B cell (primary cell): ENCODE data around the gene SACM1L. TPM values are rescaled to one million over a fixed set of nuclear protein-coding genes. Genes with fewer than 3 reads are reported as not detected.

Experiments used
- ATAC-seq: fragments of 200-7000 bp; cut with Tn5 transposase; one replicate; pipeline ENCODE4 v1.10.0; 2021; ENCODE audit warnings: low read depth, mild to moderate bottlenecking, moderate number of reproducible peaks, moderate library complexity
- CTCF ChIA-PET: fragments of 350-600 bp; sonication (Branson Sonifier 250); formaldehyde crosslinking; loops from one replicate; lab custom pipeline; 2021; ENCODE audit warnings: antibody characterized with exemption, inconsistent platforms; lab: Charles Lee
- POLR2A ChIA-PET: fragments of 350-600 bp; sonication (Branson Sonifier 250); formaldehyde crosslinking; loops from one replicate; lab custom pipeline; 2021; ENCODE audit warnings: antibody characterized with exemption; lab: Charles Lee
- DNase-seq: peaks from one replicate; pipeline ENCODE4 v3.0.0; 2013
- H2AFZ ChIP-seq: 2 replicates; pipeline ENCODE4 v1.6.1; 2012; ENCODE audit warnings: mild to moderate bottlenecking, low read depth, low read length; ENCODE audit not compliant: insufficient read depth, poor library complexity, severe bottlenecking
- H3K27ac ChIP-seq, 2 donors: 1 replicate in 1 of 2; 2 replicates in 1 of 2; pipeline ENCODE4 v1.5.1; 2012 to 2013; ENCODE audit warnings: low read length in 2 of 2, mild to moderate bottlenecking in 2 of 2, moderate library complexity in 1 of 2
- H3K27me3 ChIP-seq, 4 experiments: fragments of 200-600 bp in 1 of 4; sonication (generic) in 1 of 4; replicated peaks in 1 of 4; 1 replicate in 2 of 4; 2 replicates in 2 of 4; pipeline versions ENCODE4 v1.6.1 to v1.7.0; 2013 to 2016; ENCODE audit warnings: low read length in 3 of 4, mild to moderate bottlenecking in 2 of 4, mixed read lengths in 1 of 4, moderate library complexity in 1 of 4; ENCODE audit not compliant: insufficient read depth in 4 of 4, control insufficient read depth in 3 of 4; ENCODE audit errors: control extremely low read depth in 1 of 4
- H3K36me3 ChIP-seq, 2 experiments: replicated peaks in 1 of 2; 1 replicate in 1 of 2; 2 replicates in 1 of 2; pipeline versions ENCODE4 v1.6.1 to v1.7.1; 2013; ENCODE audit warnings: low read length in 1 of 2; ENCODE audit not compliant: insufficient read depth in 2 of 2, control insufficient read depth in 1 of 2; ENCODE audit errors: control extremely low read depth in 1 of 2, extremely low read depth in 1 of 2
- H3K4me1 ChIP-seq, 2 donors: fragments of 200-600 bp in 1 of 2; sonication (generic) in 1 of 2; 1 replicate in 1 of 2; 2 replicates in 1 of 2; pipeline versions ENCODE4 v1.5.1 to v1.6.1; 2013 to 2017; ENCODE audit warnings: low read length in 2 of 2; ENCODE audit not compliant: control insufficient read depth in 2 of 2, insufficient read depth in 2 of 2
- H3K4me2 ChIP-seq: replicated peaks from 2 replicates; pipeline ENCODE3; 2012; ENCODE audit warnings: mild to moderate bottlenecking, low read depth, low read length; ENCODE audit not compliant: poor library complexity, severe bottlenecking
- H3K4me3 ChIP-seq, 5 experiments: fragments of 200-600 bp in 1 of 5; sonication (generic) in 1 of 5; 1 replicate in 3 of 5; 2 replicates in 2 of 5; pipeline versions ENCODE4 v1.5.1 to v1.7.0; 2011 to 2016; ENCODE audit warnings: low read length in 4 of 5, mild to moderate bottlenecking in 4 of 5, low read depth in 2 of 5, control low read depth in 1 of 5, moderate library complexity in 1 of 5; ENCODE audit not compliant: insufficient read depth in 1 of 5; ENCODE audit errors: control extremely low read depth in 1 of 5, extremely low read depth in 1 of 5
- H3K79me2 ChIP-seq: fragments of 200-600 bp; sonication (generic); one replicate; pipeline ENCODE4 v1.6.0; 2016; ENCODE audit warnings: low read length; ENCODE audit not compliant: control insufficient read depth, insufficient read depth
- H3K9ac ChIP-seq: fragments of 200-600 bp; sonication (generic); 2 replicates; pipeline ENCODE4 v1.6.1; 2017; ENCODE audit warnings: mild to moderate bottlenecking, low read length, moderate library complexity
- H3K9me3 ChIP-seq, 3 donors: one replicate each; pipeline versions ENCODE4 v1.6.1 to v1.7.1; 2013; ENCODE audit warnings: low read length in 2 of 3; ENCODE audit not compliant: control insufficient read depth in 2 of 3, insufficient read depth in 1 of 3; ENCODE audit errors: control extremely low read depth in 1 of 3
- H4K20me1 ChIP-seq: 2 replicates; pipeline ENCODE4 v1.6.0; 2012; ENCODE audit warnings: mild to moderate bottlenecking, low read length; ENCODE audit not compliant: insufficient read depth, control insufficient read depth, poor library complexity, severe bottlenecking
- H3K27ac Mint-ChIP-seq: one replicate; pipeline ENCODE4 v1.8.0; 2021; ENCODE audit warnings: mixed read lengths
- H3K27me3 Mint-ChIP-seq: one replicate; pipeline ENCODE4 v1.8.0; 2021; ENCODE audit warnings: mixed read lengths
- H3K4me1 Mint-ChIP-seq: one replicate; pipeline ENCODE4 v1.8.0; 2021; ENCODE audit warnings: mixed read lengths
- H3K4me3 Mint-ChIP-seq: one replicate; pipeline ENCODE4 v1.8.0; 2021; ENCODE audit warnings: mixed read lengths
- H3K9me3 Mint-ChIP-seq: one replicate; pipeline ENCODE4 v1.8.0; 2022; ENCODE audit warnings: mixed read lengths; ENCODE audit not compliant: insufficient read depth
- EZH2 ChIP-seq: IDR thresholded peaks from 2 replicates; pipeline ENCODE4 v1.6.1; 2012; ENCODE audit warnings: borderline replicate concordance, low read depth, mild to moderate bottlenecking, moderate library complexity, low read length; ENCODE audit not compliant: insufficient read depth, poor library complexity, severe bottlenecking
- WGBS: methylation state at CpG from one replicate; pipeline ENCODE4 v1.1.5; 2013; ENCODE audit warnings: missing lambda C conversion rate; ENCODE audit not compliant: insufficient coverage; 5-methylcytosine and 5-hydroxymethylcytosine counted together
- intact Hi-C: fragments of 100-400 bp; cut with micrococcal nuclease; formaldehyde crosslinking; loops from one replicate; pipeline ENCODE4 v1.10.0; 2022
- polyA plus RNA-seq: library from polyadenylated mRNA; depleted of rRNA; stranded (reverse); fragments of >200 nt; gene quantifications from 2 replicates; pipeline ENCODE4 v1.2.3, GENCODE V29; 2012
- total RNA-seq, 2 donors: library from RNA; stranded (reverse); fragments of 120-200 nt in 1 of 2; gene quantifications; 1 replicate in 1 of 2; 2 replicates in 1 of 2; pipeline versions ENCODE4 v1.2.3 to v1.2.4, GENCODE V29; 2013 to 2022
- TF ChIP-seq, protein P1 (sequence below): fragments of 200-600 bp; IDR thresholded peaks from one replicate; pipeline ENCODE4 v1.8.0; 2022; ENCODE audit warnings: antibody characterized with exemption, mild to moderate bottlenecking

SACM1L gene
- total and polyA plus RNA-seq, 2 donors (not counting 1 experiment from before 2014, with no cell fraction given): 20.7 to 85.7 TPM

GRCh38 chr3:45746777-45747622 lies 57.8 kb downstream of the SACM1L start:
- intact Hi-C loops: no loop called here
- Histone ChIP-seq H3K4me1 (peaks cover 5% of the 10 kb centered on the region in 2 donors), H2AFZ (no peak overlapping the region), H3K27ac (no peak overlapping the region), H3K4me2 (no peak overlapping the region), H3K9ac (no peak overlapping the region), H3K9me3 (no peaks in the 10 kb centered on the region), H3K4me3 (no peak overlapping the region), H3K27me3 (no peaks in the 10 kb centered on the region), H4K20me1 (no peaks in the 10 kb centered on the region), H3K36me3 (peaks cover 0 to 23% of the 10 kb centered on the region in 2 experiments), H3K79me2 (no peaks in the 10 kb centered on the region)
- Mint-ChIP-seq H3K4me3 (no peak overlapping the region), H3K27ac (no peak overlapping the region), H3K27me3 (no peaks in the 10 kb centered on the region), H3K4me1 (peaks cover 8% of the 10 kb centered on the region), H3K9me3 (no peaks in the 10 kb centered on the region)
- CTCF ChIA-PET: no interaction called here
- POLR2A ChIA-PET: no interaction called here
- TF ChIP-seq, protein P1, sequence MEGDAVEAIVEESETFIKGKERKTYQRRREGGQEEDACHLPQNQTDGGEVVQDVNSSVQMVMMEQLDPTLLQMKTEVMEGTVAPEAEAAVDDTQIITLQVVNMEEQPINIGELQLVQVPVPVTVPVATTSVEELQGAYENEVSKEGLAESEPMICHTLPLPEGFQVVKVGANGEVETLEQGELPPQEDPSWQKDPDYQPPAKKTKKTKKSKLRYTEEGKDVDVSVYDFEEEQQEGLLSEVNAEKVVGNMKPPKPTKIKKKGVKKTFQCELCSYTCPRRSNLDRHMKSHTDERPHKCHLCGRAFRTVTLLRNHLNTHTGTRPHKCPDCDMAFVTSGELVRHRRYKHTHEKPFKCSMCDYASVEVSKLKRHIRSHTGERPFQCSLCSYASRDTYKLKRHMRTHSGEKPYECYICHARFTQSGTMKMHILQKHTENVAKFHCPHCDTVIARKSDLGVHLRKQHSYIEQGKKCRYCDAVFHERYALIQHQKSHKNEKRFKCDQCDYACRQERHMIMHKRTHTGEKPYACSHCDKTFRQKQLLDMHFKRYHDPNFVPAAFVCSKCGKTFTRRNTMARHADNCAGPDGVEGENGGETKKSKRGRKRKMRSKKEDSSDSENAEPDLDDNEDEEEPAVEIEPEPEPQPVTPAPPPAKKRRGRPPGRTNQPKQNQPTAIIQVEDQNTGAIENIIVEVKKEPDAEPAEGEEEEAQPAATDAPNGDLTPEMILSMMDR: no peak
- no peak for TF ChIP-seq EZH2
- no peak for ATAC-seq
- DNase-seq: no peak
- WGBS: 96% methylated on average over 18 of the region's 18 CpGs

GRCh38 chr3:45748068-45748467 lies 58.9 kb downstream of the SACM1L start:
- intact Hi-C loops: no loop called here
- WGBS: 93% methylated on average over 5 of the region's 8 CpGs
- H3K4me2 ChIP-seq: no peak overlapping the region
- Mint-ChIP-seq H3K27ac (no peak overlapping the region), H3K4me1 (peaks cover 2% of the 10 kb centered on the region), H3K9me3 (no peaks in the 10 kb centered on the region), H3K27me3 (no peaks in the 10 kb centered on the region), H3K4me3 (no peak overlapping the region)
- DNase-seq (no peak), ATAC-seq (no peak)
- TF ChIP-seq EZH2: no peak
- TF ChIP-seq, protein P1: no peak
- H3K4me3 ChIP-seq: no peak overlapping the region
- H3K27me3 ChIP-seq: no peaks in the 10 kb centered on the region
- H3K36me3 ChIP-seq: peaks cover 0 to 23% of the 10 kb centered on the region in 2 experiments
- H3K9ac ChIP-seq: no peak overlapping the region
- H3K4me1 ChIP-seq: no peaks in the 10 kb centered on the region
- H2AFZ ChIP-seq: no peak overlapping the region
- no peaks in the 10 kb centered on the region for H3K79me2 ChIP-seq
- POLR2A ChIA-PET: no interaction called here
- no peaks in the 10 kb centered on the region for H4K20me1 ChIP-seq
- CTCF ChIA-PET: interaction anchor here (0.6 kb wide), 1 partner anchor 88 kb away, joined by 3 read pairs; no protein-coding TSS in a partner anchor
- no peak overlapping the region for H3K27ac ChIP-seq
- no peaks in the 10 kb centered on the region for H3K9me3 ChIP-seq
